ENCODE data around the gene NOC2L.

DNA sequence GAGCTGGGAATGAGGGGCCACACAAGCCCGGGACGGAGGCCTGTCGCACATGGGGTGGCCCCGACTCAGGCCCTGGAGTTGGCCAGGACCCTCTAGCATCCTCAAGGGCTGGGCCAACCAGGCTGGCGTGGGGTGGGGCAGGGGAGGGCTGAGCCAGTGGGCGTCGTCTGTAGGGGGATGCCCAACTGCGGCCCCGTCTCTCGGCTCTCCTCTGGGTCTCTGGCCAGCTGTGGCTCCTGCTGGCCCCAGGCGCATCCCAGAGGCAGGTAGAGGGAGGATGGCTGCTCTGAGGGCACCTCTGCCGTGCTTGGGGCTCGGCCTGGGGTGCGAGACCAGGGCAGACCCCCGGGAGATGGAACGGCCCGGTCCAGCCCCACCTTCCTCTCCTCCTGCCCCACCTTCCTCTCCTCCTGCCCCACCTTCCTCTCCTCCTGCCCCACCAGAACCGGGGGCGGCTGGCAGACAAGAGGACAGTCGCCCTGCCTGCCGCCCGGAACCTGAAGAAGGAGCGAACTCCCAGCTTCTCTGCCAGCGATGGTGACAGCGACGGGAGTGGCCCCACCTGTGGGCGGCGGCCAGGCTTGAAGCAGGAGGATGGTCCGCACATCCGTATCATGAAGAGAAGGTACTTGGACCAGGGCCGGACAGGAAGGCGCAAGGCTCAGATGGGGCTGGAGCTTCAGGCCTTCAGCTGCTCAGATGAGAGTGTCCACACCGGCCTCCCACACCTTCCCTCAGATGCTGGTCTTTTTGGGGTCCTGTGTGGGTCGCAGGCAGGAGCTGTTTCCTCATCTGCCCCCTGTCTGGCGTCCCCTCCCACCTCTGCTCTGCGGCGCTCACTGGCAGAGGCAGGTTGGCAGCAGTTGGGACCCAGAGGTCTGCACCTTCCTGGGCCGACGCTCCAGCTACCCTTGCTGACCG, 29.1 kb downstream of the NOC2L start:
- TF ChIP-seq CTCF (IDR thresholded peaks at IDR 0.05) (no peak), POLR2A (IDR thresholded peaks at IDR 0.05; ENCODE audit: low read length) (no peak), HDAC2 (IDR thresholded peaks at IDR 0.05) (no peak), HOXA7 (CRISPR knock-in tag; IDR thresholded peaks at IDR 0.05) (no peak), SMC3 (IDR thresholded peaks at IDR 0.05) (no peak), USF2 (IDR thresholded peaks at IDR 0.05) (no peak), REST (IDR thresholded peaks at IDR 0.05) (no peak), RFX5 (IDR thresholded peaks at IDR 0.05) (no peak)

Data from A549 (cell line).